ENCODE measurements around the gene CDH1. TPM values are rescaled to one million over a fixed set of nuclear protein-coding genes. Genes with fewer than 3 reads are reported as not detected.

The CDH1 gene
- total and polyA plus RNA-seq, 2 donors from 2014 or later = 47.0 to 149 TPM

GRCh38 chr16:68696514-68696913 is 40.6 kb upstream of the CDH1 start:
- no peak overlapping the region for H3K4me3 ChIP-seq (ENCODE audit: low read length in 3 of 3)
- TF ChIP-seq CTCF (IDR thresholded peaks at IDR 0.05; ENCODE audit: borderline replicate concordance, extremely low read depth, insufficient read depth) = no peak
- no peaks in the 10 kb centered on the region for H3K36me3 ChIP-seq (ENCODE audit: control insufficient read depth in 2 of 3, insufficient read depth in 3 of 3, low read length in 3 of 3)
- FAIRE-seq = no peak
- no peak overlapping the region for H3K27ac ChIP-seq (ENCODE audit: low read depth in 2 of 2, low read length in 2 of 2)
- H3K4me1 ChIP-seq (ENCODE audit: control insufficient read depth in 2 of 3, insufficient read depth in 2 of 3, low read depth in 1 of 3, low read length in 3 of 3) = no peaks in the 10 kb centered on the region
- no peak for DNase-seq
- intact Hi-C loops (cut with DNase I) = no loop called here
- no peaks in the 10 kb centered on the region for H3K9me3 ChIP-seq (ENCODE audit: control insufficient read depth in 2 of 3, insufficient read depth in 1 of 3, low read length in 3 of 3)
- H3K9ac ChIP-seq (ENCODE audit: low read length in 3 of 3) = no peak overlapping the region
- no peaks in the 10 kb centered on the region for H3K27me3 ChIP-seq (ENCODE audit: control insufficient read depth, insufficient read depth, low read length)

DNA sequence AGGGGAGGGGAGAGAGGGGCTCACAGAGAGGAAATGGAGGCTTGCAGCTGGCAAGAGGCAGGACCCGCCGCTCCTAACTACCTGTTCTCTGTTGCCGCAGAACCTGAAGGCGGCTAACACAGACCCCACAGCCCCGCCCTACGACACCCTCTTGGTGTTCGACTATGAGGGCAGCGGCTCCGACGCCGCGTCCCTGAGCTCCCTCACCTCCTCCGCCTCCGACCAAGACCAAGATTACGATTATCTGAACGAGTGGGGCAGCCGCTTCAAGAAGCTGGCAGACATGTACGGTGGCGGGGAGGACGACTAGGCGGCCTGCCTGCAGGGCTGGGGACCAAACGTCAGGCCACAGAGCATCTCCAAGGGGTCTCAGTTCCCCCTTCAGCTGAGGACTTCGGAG is 39.0 kb upstream of the CDH1 start:
- intact Hi-C loops (cut with DNase I) = no loop called here
- H3K9me3 ChIP-seq (ENCODE audit: control insufficient read depth in 2 of 3, insufficient read depth in 1 of 3, low read length in 3 of 3) = no peaks in the 10 kb centered on the region
- no peak for TF ChIP-seq CTCF (IDR thresholded peaks at IDR 0.05; ENCODE audit: borderline replicate concordance, extremely low read depth, insufficient read depth)
- no peaks in the 10 kb centered on the region for H3K27me3 ChIP-seq (ENCODE audit: control insufficient read depth, insufficient read depth, low read length)
- no peak overlapping the region for H3K27ac ChIP-seq (ENCODE audit: low read depth in 2 of 2, low read length in 2 of 2)
- DNase-seq (no peak), FAIRE-seq (no peak)
- no peaks in the 10 kb centered on the region for H3K4me1 ChIP-seq (ENCODE audit: control insufficient read depth in 2 of 3, insufficient read depth in 2 of 3, low read depth in 1 of 3, low read length in 3 of 3)
- H3K36me3 ChIP-seq (ENCODE audit: control insufficient read depth in 2 of 3, insufficient read depth in 3 of 3, low read length in 3 of 3) = no peaks in the 10 kb centered on the region
- no peak overlapping the region for H3K4me3 ChIP-seq (ENCODE audit: low read length in 3 of 3)
- H3K9ac ChIP-seq (ENCODE audit: low read length in 3 of 3) = no peak overlapping the region

GRCh38 chr16:68700120-68700519 is 37.0 kb upstream of the CDH1 start:
- DNase-seq (no peak), FAIRE-seq (no peak)
- H3K27me3 ChIP-seq (ENCODE audit: control insufficient read depth, insufficient read depth, low read length) = no peaks in the 10 kb centered on the region
- H3K36me3 ChIP-seq (ENCODE audit: control insufficient read depth in 2 of 3, insufficient read depth in 3 of 3, low read length in 3 of 3) = no peaks in the 10 kb centered on the region
- no peak for TF ChIP-seq CTCF (IDR thresholded peaks at IDR 0.05; ENCODE audit: borderline replicate concordance, extremely low read depth, insufficient read depth)
- no peak overlapping the region for H3K27ac ChIP-seq (ENCODE audit: low read depth in 2 of 2, low read length in 2 of 2)
- no peaks in the 10 kb centered on the region for H3K4me1 ChIP-seq (ENCODE audit: control insufficient read depth in 2 of 3, insufficient read depth in 2 of 3, low read depth in 1 of 3, low read length in 3 of 3)
- H3K9me3 ChIP-seq (ENCODE audit: control insufficient read depth in 2 of 3, insufficient read depth in 1 of 3, low read length in 3 of 3) = no peaks in the 10 kb centered on the region
- intact Hi-C loops (cut with DNase I) = no loop called here
- H3K9ac ChIP-seq (ENCODE audit: low read length in 3 of 3) = no peak overlapping the region
- no peak overlapping the region for H3K4me3 ChIP-seq (ENCODE audit: low read length in 3 of 3)

GRCh38 chr16:68700831-68701230 is 36.3 kb upstream of the CDH1 start:
- no peaks in the 10 kb centered on the region for H3K27me3 ChIP-seq (ENCODE audit: control insufficient read depth, insufficient read depth, low read length)
- H3K4me1 ChIP-seq (ENCODE audit: control insufficient read depth in 2 of 3, insufficient read depth in 2 of 3, low read depth in 1 of 3, low read length in 3 of 3) = no peaks in the 10 kb centered on the region
- intact Hi-C loops (cut with DNase I) = no loop called here
- DNase-seq (peak in 4 of 5 donors; percentile 56 to 70 (median 61)), FAIRE-seq (no peak)
- H3K36me3 ChIP-seq (ENCODE audit: control insufficient read depth in 2 of 3, insufficient read depth in 3 of 3, low read length in 3 of 3) = no peaks in the 10 kb centered on the region
- no peak for TF ChIP-seq CTCF (IDR thresholded peaks at IDR 0.05; ENCODE audit: borderline replicate concordance, extremely low read depth, insufficient read depth)
- H3K4me3 ChIP-seq (ENCODE audit: low read length in 3 of 3) = no peak overlapping the region
- H3K9ac ChIP-seq (ENCODE audit: low read length in 3 of 3) = no peak overlapping the region
- H3K27ac ChIP-seq (ENCODE audit: low read depth in 2 of 2, low read length in 2 of 2) = no peak overlapping the region
- no peaks in the 10 kb centered on the region for H3K9me3 ChIP-seq (ENCODE audit: control insufficient read depth in 2 of 3, insufficient read depth in 1 of 3, low read length in 3 of 3)

Measured in kidney (tissue), 14 donors.